ENCODE results near the gene C7orf25. TPM values are rescaled to one million over a fixed set of nuclear protein-coding genes. Genes with fewer than 3 reads are reported as not detected.
A peak's percentile ranks its signal among the peaks of the same experiment; 100 is the strongest.
"Not testable (repeated sequence)": the region's sequence is repeated elsewhere in the genome, so short reads cannot be mapped to it uniquely, and the experiment has no call there.

Gene C7orf25
- polyA plus RNA-seq, 12 donors: 1.1 to 2.8 (median 1.7) TPM; not detected in 2

GRCh38 chr7:42885183-42885582 is 26.7 kb downstream of the C7orf25 start:
- not testable (repeated sequence) for DNase-seq

DNA sequence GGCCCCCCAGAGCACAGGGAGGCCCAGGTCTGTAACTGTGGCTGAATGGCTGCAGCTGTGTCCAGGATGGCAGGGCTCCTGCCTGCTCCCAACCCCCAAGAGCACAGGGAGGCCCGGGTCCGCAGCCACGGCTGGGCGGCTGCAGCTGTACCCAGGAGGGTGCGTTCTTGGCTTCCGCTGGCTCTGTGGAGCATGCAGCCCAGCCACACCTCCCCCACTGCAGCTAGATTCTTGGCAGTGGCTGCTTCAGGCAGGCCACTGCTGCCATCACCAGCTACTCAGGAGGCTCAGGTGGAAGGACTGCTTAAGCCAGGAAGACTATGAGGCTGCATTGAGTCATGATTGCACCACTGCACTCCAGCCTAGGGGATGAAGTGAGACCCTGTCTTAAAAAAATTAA is 27.9 kb downstream of the C7orf25 start:
- DNase-seq: no peak

DNA sequence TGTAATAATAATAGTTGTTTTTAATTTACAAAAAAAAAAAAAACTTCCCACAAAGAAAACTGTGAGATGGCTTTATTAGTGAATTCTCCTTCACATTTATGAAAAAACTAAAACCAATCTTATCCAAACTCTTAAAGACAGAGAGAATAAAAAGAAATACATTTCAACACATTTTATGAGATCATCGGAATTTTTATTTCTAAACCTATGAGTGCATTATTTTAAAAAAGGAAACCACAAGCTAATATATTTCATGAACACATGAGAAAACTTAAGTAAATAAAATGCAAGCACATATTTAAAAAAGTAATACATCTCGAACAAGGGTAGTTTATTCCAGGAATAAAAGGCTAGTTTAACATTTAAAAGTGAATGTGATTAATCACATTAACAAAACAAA is 31.5 kb downstream of the C7orf25 start:
- DNase-seq: no peak

- DNase-seq: no peak
These were observed 33.6 kb downstream of the C7orf25 start for GRCh38 chr7:42878303-42878702.

DNA sequence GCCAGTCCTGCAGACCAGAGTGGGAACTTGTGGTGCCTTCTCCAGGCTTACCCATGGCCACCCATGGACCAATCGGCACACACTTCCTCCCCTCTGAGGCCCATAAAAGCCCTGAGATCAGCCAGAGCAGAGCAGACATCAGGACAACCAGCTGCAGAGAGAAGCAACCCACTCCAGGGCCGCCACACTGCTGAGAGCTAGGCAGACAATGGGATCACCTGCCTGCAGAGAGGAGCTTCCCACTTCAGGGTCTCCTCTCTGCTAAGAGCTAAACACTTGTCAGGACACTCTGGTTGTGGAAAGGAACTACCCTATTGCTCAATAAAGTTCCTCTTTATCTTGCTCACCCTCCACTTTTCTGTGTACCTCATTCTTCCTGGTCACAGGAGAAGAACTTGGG is 34.0 kb downstream of the C7orf25 start:
- no peak for DNase-seq

DNA sequence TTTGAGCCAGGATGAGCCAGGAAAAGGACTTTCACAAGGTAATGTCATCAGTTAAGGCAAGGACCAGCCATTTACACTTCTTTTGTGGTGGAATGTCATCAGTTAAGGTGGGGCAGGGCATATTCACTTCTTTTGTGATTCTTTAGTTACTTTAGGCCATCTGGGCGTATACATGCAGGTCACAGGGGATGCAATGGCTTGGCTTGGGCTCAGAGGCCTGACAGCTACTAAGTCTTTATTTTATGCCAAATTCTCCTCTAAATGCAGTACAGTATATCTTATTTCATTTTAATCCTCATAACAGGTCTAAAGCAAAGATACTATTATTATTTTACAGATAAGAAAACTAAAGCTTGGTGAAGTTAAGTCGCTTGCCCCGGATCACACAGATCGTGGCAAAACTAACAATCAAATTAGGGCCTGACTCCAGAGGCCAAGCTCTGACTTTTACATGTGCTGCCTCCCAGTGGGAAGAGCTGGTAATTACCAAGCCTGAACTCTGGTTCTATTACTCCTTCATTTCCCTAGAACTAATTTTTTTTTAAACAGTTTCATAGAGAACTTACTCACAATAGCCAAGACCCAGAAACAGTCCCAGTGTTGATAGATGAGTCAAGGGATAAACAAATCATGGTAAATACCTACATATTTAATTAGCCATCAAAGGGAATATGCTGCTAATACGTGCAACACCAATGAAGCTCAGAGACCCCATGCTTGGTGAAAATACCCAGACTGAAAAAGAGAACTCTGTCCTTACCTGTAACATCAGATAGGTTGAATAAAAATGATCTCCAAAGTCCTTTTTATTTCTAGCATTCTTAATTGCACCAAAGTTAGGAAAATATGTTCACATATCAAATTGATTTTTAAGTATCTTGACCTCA is 35.4 kb downstream of the C7orf25 start:
- DNase-seq: peak; percentile 61

- DNase-seq: no peak
These were observed 42.5 kb downstream of the C7orf25 start for GRCh38 chr7:42869131-42870020.

DNA sequence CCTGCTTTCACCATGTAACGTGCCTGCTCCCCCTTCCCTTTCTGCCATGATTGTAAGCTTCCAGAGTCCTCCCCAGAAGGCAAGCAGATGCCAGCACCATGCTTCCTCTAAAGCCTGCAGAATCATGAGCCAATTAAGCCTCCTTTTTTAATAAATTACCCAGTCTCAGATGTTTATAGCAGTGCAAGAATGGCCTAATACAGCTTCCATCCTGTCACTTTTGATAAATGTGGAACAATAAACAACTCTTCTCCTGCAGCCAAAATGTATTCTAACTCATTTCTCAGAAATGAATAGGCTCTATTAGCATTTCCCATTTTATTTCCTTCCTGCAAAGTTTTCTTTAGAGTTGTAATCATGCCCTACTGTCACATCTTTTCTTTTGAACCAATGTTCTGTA is 43.4 kb downstream of the C7orf25 start:
- no peak for DNase-seq

Other genes starting within 250 kb of the C7orf25 start
- gene PSMA2, start 20.1 kb upstream of the C7orf25 start, polyA plus RNA-seq (ENCODE audit: insufficient read length in 12 of 12): 100 to 1,000 TPM in 9 of 12 donors, 10 to 100 TPM in 2, not detected in 1; 44.8 to 165 (median 136) TPM
- gene MRPL32, start 20.3 kb upstream of the C7orf25 start, polyA plus RNA-seq (ENCODE audit: insufficient read length in 12 of 12): 10 to 100 TPM in 11 of 12 donors, not detected in 1; 37.2 to 62.7 (median 52.1) TPM
- 1 to 10 TPM in 1 of 12 donors, under 1 TPM in 9, not detected in 2; 0.15 to 2.8 (median 0.25) TPM for gene HECW1, start 200.6 kb upstream of the C7orf25 start, polyA plus RNA-seq (ENCODE audit: insufficient read length in 12 of 12)